ENCODE results near the gene PTPRN2.

DNA sequence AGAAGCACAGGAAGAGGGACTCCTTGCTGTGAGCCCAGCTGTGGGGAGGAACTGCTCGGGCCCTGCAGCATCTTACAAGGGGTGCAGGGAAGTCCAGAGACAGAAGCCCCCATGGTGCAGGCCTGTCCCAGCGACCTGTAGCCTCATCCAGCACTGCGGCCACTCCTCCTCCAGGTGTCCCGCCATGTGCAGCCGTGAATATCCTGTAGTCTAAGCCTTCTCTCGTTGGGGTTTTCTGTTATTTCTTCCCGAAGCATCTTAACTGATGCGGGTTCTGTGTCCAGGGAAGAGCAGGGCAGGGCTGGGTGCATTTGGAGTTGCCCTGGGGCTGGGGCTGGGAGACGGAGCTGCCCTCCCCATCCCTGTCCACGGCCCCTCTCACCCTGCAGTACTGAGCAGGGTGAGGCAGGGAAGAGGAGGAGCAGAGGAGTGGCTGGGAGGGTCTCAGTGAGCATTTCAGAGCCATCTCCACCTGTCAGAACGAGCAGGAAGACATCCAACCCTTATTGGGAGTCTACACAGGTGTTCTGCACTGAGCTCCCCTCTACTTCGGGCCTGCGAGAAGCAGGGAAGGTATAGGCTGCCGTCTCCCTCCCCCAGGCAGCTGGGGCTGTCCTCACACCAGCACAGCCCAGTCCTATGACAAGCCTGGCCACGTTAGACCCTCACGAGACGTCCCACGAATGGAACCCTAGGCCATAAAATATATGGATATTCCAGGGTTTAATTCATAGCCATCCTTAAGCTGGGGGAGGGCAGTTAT, 756.3 kb downstream of the PTPRN2 start:
- TF ChIP-seq, protein P1, sequence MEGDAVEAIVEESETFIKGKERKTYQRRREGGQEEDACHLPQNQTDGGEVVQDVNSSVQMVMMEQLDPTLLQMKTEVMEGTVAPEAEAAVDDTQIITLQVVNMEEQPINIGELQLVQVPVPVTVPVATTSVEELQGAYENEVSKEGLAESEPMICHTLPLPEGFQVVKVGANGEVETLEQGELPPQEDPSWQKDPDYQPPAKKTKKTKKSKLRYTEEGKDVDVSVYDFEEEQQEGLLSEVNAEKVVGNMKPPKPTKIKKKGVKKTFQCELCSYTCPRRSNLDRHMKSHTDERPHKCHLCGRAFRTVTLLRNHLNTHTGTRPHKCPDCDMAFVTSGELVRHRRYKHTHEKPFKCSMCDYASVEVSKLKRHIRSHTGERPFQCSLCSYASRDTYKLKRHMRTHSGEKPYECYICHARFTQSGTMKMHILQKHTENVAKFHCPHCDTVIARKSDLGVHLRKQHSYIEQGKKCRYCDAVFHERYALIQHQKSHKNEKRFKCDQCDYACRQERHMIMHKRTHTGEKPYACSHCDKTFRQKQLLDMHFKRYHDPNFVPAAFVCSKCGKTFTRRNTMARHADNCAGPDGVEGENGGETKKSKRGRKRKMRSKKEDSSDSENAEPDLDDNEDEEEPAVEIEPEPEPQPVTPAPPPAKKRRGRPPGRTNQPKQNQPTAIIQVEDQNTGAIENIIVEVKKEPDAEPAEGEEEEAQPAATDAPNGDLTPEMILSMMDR (IDR thresholded peaks at IDR 0.05 in 2 of 3, conservative IDR thresholded peaks at IDR 0.05 in 1 of 3; ENCODE audit: borderline replicate concordance in 1 of 3, insufficient read depth in 1 of 3, low read depth in 2 of 3, low read length in 2 of 3): no peak
- no peak for TF ChIP-seq CEBPB (IDR thresholded peaks at IDR 0.05; ENCODE audit: low read depth)
- TF ChIP-seq EZH2 (IDR thresholded peaks at IDR 0.05): no peak
- TF ChIP-seq ZNF274 (IDR thresholded peaks at IDR 0.05; ENCODE audit: low read depth, low read length): no peak
- TF ChIP-seq YY1 (IDR thresholded peaks at IDR 0.05; ENCODE audit: extremely low read depth, insufficient replicate concordance, low read depth, low read length): no peak
- TF ChIP-seq TCF7L2 (IDR thresholded peaks at IDR 0.05; ENCODE audit: borderline replicate concordance, extremely low read depth, insufficient read depth, insufficient read length): no peak
- no peak for TF ChIP-seq POLR2AphosphoS5 (IDR thresholded peaks at IDR 0.05; ENCODE audit: low read depth, low read length)
- TF ChIP-seq POLR2A (IDR thresholded peaks at IDR 0.05; ENCODE audit: borderline replicate concordance, extremely low read depth, insufficient read depth, insufficient read length): no peak
- TF ChIP-seq, protein P2, sequence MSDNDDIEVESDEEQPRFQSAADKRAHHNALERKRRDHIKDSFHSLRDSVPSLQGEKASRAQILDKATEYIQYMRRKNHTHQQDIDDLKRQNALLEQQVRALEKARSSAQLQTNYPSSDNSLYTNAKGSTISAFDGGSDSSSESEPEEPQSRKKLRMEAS (IDR thresholded peaks at IDR 0.05): no peak
